Measurements from ENCODE around the gene GALNT4. TPM values are rescaled to one million over a fixed set of nuclear protein-coding genes. Genes with fewer than 3 reads are reported as not detected.
A peak's percentile ranks its signal among the peaks of the same experiment; 100 is the strongest.

The GALNT4 gene
- total and polyA plus RNA-seq, 9 donors = 2.7 to 4.9 (median 3.5) TPM

- H3K9me3 ChIP-seq (replicated peaks; ENCODE audit: control insufficient read depth, low read depth, low read length) = no peaks in the 10 kb centered on the region
- H3K27me3 ChIP-seq (ENCODE audit: control insufficient read depth, insufficient read depth, low read length) = no peaks in the 10 kb centered on the region
- no peak overlapping the region for H3K27ac ChIP-seq (ENCODE audit: low read length)
- H3K36me3 ChIP-seq (ENCODE audit: control insufficient read depth, insufficient read depth, low read length) = no peaks in the 10 kb centered on the region
- H3K4me1 ChIP-seq (ENCODE audit: control insufficient read depth, insufficient read depth, low read length) = no peaks in the 10 kb centered on the region
- H3K4me3 ChIP-seq (ENCODE audit: low read length) = no peak overlapping the region
- DNase-seq = no peak
- WGBS (ENCODE audit: insufficient coverage) = 85% methylated on average over 2 of the region's 4 CpGs
Observed at GRCh38 chr12:89497467-89497866, 27.1 kb downstream of the GALNT4 start.

GRCh38 chr12:89497005-89497404 lies 27.6 kb downstream of the GALNT4 start:
- no peak overlapping the region for H3K4me3 ChIP-seq (ENCODE audit: low read length)
- H3K36me3 ChIP-seq (ENCODE audit: control insufficient read depth, insufficient read depth, low read length) = no peaks in the 10 kb centered on the region
- DNase-seq = no peak
- H3K27me3 ChIP-seq (ENCODE audit: control insufficient read depth, insufficient read depth, low read length) = no peaks in the 10 kb centered on the region
- WGBS (ENCODE audit: insufficient coverage) = 37% methylated on average over 4 of the region's 4 CpGs
- no peak overlapping the region for H3K27ac ChIP-seq (ENCODE audit: low read length)
- H3K4me1 ChIP-seq (ENCODE audit: control insufficient read depth, insufficient read depth, low read length) = no peaks in the 10 kb centered on the region
- no peaks in the 10 kb centered on the region for H3K9me3 ChIP-seq (replicated peaks; ENCODE audit: control insufficient read depth, low read depth, low read length)

GRCh38 chr12:89494411-89495231 lies 30.0 kb downstream of the GALNT4 start:
- 76% methylated on average over 5 of the region's 9 CpGs for WGBS (ENCODE audit: insufficient coverage)
- DNase-seq = no peak

GRCh38 chr12:89493670-89494302 lies 30.8 kb downstream of the GALNT4 start:
- Histone ChIP-seq H3K36me3 (ENCODE audit: control insufficient read depth, insufficient read depth, low read length) (peaks cover 12% of the 10 kb centered on the region), H3K27me3 (ENCODE audit: control insufficient read depth, insufficient read depth, low read length) (no peaks in the 10 kb centered on the region), H3K9me3 (replicated peaks; ENCODE audit: control insufficient read depth, low read depth, low read length) (no peaks in the 10 kb centered on the region), H3K4me1 (ENCODE audit: control insufficient read depth, insufficient read depth, low read length) (no peaks in the 10 kb centered on the region), H3K4me3 (ENCODE audit: low read length) (no peak overlapping the region), H3K27ac (ENCODE audit: low read length) (no peak overlapping the region)
- WGBS (ENCODE audit: insufficient coverage) = 92% methylated on average over 2 of the region's 5 CpGs
- DNase-seq = peak; percentile 32

More at GRCh38 chr12:89494411-89495231, 30.0 kb downstream of the GALNT4 start:
- peaks cover 7% of the 10 kb centered on the region for H3K36me3 ChIP-seq (ENCODE audit: control insufficient read depth, insufficient read depth, low read length)
- no peaks in the 10 kb centered on the region for H3K9me3 ChIP-seq (replicated peaks; ENCODE audit: control insufficient read depth, low read depth, low read length)
- no peaks in the 10 kb centered on the region for H3K27me3 ChIP-seq (ENCODE audit: control insufficient read depth, insufficient read depth, low read length)
- H3K4me1 ChIP-seq (ENCODE audit: control insufficient read depth, insufficient read depth, low read length) = no peaks in the 10 kb centered on the region
- H3K27ac ChIP-seq (ENCODE audit: low read length) = no peak overlapping the region
- no peak overlapping the region for H3K4me3 ChIP-seq (ENCODE audit: low read length)

GRCh38 chr12:89492883-89493282 lies 31.7 kb downstream of the GALNT4 start:
- Histone ChIP-seq H3K9me3 (replicated peaks; ENCODE audit: control insufficient read depth, low read depth, low read length) (no peaks in the 10 kb centered on the region), H3K4me3 (ENCODE audit: low read length) (no peak overlapping the region), H3K36me3 (ENCODE audit: control insufficient read depth, insufficient read depth, low read length) (peaks cover 13% of the 10 kb centered on the region), H3K27me3 (ENCODE audit: control insufficient read depth, insufficient read depth, low read length) (no peaks in the 10 kb centered on the region), H3K4me1 (ENCODE audit: control insufficient read depth, insufficient read depth, low read length) (no peaks in the 10 kb centered on the region), H3K27ac (ENCODE audit: low read length) (no peak overlapping the region)
- DNase-seq = no peak
- WGBS (ENCODE audit: insufficient coverage) = 51% methylated on average over 4 of the region's 5 CpGs

GRCh38 chr12:89490922-89491321 lies 33.7 kb downstream of the GALNT4 start:
- DNase-seq = no peak
- H3K9me3 ChIP-seq (replicated peaks; ENCODE audit: control insufficient read depth, low read depth, low read length) = no peaks in the 10 kb centered on the region
- no peaks in the 10 kb centered on the region for H3K27me3 ChIP-seq (ENCODE audit: control insufficient read depth, insufficient read depth, low read length)
- 100% methylated on average over 1 of the region's 1 CpG for WGBS (ENCODE audit: insufficient coverage)
- H3K4me3 ChIP-seq (ENCODE audit: low read length) = no peak overlapping the region
- H3K27ac ChIP-seq (ENCODE audit: low read length) = no peak overlapping the region
- no peaks in the 10 kb centered on the region for H3K4me1 ChIP-seq (ENCODE audit: control insufficient read depth, insufficient read depth, low read length)
- peaks cover 13% of the 10 kb centered on the region for H3K36me3 ChIP-seq (ENCODE audit: control insufficient read depth, insufficient read depth, low read length)

GRCh38 chr12:89486264-89486663 lies 38.3 kb downstream of the GALNT4 start:
- 90% methylated on average over 2 of the region's 2 CpGs for WGBS (ENCODE audit: insufficient coverage)
- Histone ChIP-seq H3K27me3 (ENCODE audit: control insufficient read depth, insufficient read depth, low read length) (no peaks in the 10 kb centered on the region), H3K36me3 (ENCODE audit: control insufficient read depth, insufficient read depth, low read length) (peaks cover 13% of the 10 kb centered on the region)

GRCh38 chr12:89484470-89484869 lies 40.1 kb downstream of the GALNT4 start:
- Histone ChIP-seq H3K4me1 (ENCODE audit: control insufficient read depth, insufficient read depth, low read length) (no peaks in the 10 kb centered on the region), H3K4me3 (ENCODE audit: low read length) (no peak overlapping the region), H3K9me3 (replicated peaks; ENCODE audit: control insufficient read depth, low read depth, low read length) (no peaks in the 10 kb centered on the region), H3K27me3 (ENCODE audit: control insufficient read depth, insufficient read depth, low read length) (no peaks in the 10 kb centered on the region), H3K27ac (ENCODE audit: low read length) (no peak overlapping the region), H3K36me3 (ENCODE audit: control insufficient read depth, insufficient read depth, low read length) (peaks cover 5% of the 10 kb centered on the region)
- no CpG with 5 or more reads among the region's 1 CpG for WGBS (ENCODE audit: insufficient coverage)
- no peak for DNase-seq

More at GRCh38 chr12:89486264-89486663, 38.3 kb downstream of the GALNT4 start:
- Histone ChIP-seq H3K4me1 (ENCODE audit: control insufficient read depth, insufficient read depth, low read length) (no peaks in the 10 kb centered on the region), H3K4me3 (ENCODE audit: low read length) (no peak overlapping the region), H3K9me3 (replicated peaks; ENCODE audit: control insufficient read depth, low read depth, low read length) (no peaks in the 10 kb centered on the region), H3K27ac (ENCODE audit: low read length) (no peak overlapping the region)
- no peak for DNase-seq

- Histone ChIP-seq H3K4me1 (ENCODE audit: control insufficient read depth, insufficient read depth, low read length) (no peaks in the 10 kb centered on the region), H3K27ac (ENCODE audit: low read length) (no peak overlapping the region), H3K4me3 (ENCODE audit: low read length) (no peak overlapping the region), H3K27me3 (ENCODE audit: control insufficient read depth, insufficient read depth, low read length) (no peaks in the 10 kb centered on the region), H3K36me3 (ENCODE audit: control insufficient read depth, insufficient read depth, low read length) (no peaks in the 10 kb centered on the region), H3K9me3 (replicated peaks; ENCODE audit: control insufficient read depth, low read depth, low read length) (no peaks in the 10 kb centered on the region)
- no peak for DNase-seq
- WGBS (ENCODE audit: insufficient coverage) = no CpG with 5 or more reads among the region's 2 CpGs
Observed at GRCh38 chr12:89481213-89481914, 43.2 kb downstream of the GALNT4 start.

GRCh38 chr12:89479982-89480381 lies 44.6 kb downstream of the GALNT4 start:
- no peaks in the 10 kb centered on the region for H3K36me3 ChIP-seq (ENCODE audit: control insufficient read depth, insufficient read depth, low read length)
- H3K4me1 ChIP-seq (ENCODE audit: control insufficient read depth, insufficient read depth, low read length) = no peaks in the 10 kb centered on the region
- no peak overlapping the region for H3K4me3 ChIP-seq (ENCODE audit: low read length)
- WGBS (ENCODE audit: insufficient coverage) = no CpG with 5 or more reads among the region's 3 CpGs
- no peak for DNase-seq
- no peak overlapping the region for H3K27ac ChIP-seq (ENCODE audit: low read length)
- no peaks in the 10 kb centered on the region for H3K9me3 ChIP-seq (replicated peaks; ENCODE audit: control insufficient read depth, low read depth, low read length)
- no peaks in the 10 kb centered on the region for H3K27me3 ChIP-seq (ENCODE audit: control insufficient read depth, insufficient read depth, low read length)
